K562 (cell line): ENCODE measurements around the gene CD164. TPM values are rescaled to one million over a fixed set of nuclear protein-coding genes. Genes with fewer than 3 reads are reported as not detected.

Experiments used
- E2F4 ChIP-seq: sonication (generic); formaldehyde crosslinking; IDR thresholded peaks from 2 replicates; pipeline ENCODE4 v1.8.0; 2022; ENCODE audit warnings: mild to moderate bottlenecking, low read depth, missing genetic modification reagents
- E2F8 ChIP-seq: fragments of 450-650 bp; IDR thresholded peaks from 2 replicates; pipeline ENCODE4 v1.7.1; 2018; ENCODE audit warnings: mild to moderate bottlenecking, low read depth; ENCODE audit not compliant: partially characterized antibody
- ELK3 ChIP-seq: fragments of 450-650 bp; formaldehyde crosslinking; IDR thresholded peaks from 2 replicates; pipeline ENCODE4 v1.4.0; 2020; ENCODE audit warnings: mild to moderate bottlenecking
- ETS1 ChIP-seq: conservative IDR thresholded peaks from 2 replicates; pipeline ENCODE4 v1.6.1; 2011; ENCODE audit warnings: low read depth, mild to moderate bottlenecking, low read length; ENCODE audit not compliant: control insufficient read depth
- FUS ChIP-seq: fragments of 200-400 bp; formaldehyde crosslinking; optimal IDR thresholded peaks from 2 replicates; pipeline ENCODE3; 2017; ENCODE audit warnings: low read depth, low read length
- GATA2 ChIP-seq: sonication (generic); formaldehyde crosslinking; IDR thresholded peaks from 2 replicates; pipeline ENCODE4 v1.4.0; 2020; ENCODE audit warnings: mild to moderate bottlenecking, missing genetic modification reagents
- HCFC1 ChIP-seq: IDR thresholded peaks from 2 replicates; pipeline ENCODE4 v1.6.1; 2012; ENCODE audit warnings: low read depth, low read length, improper control_type of control experiment
- MYBL2 ChIP-seq, 2 experiments: fragments of 450-650 bp in 1 of 2; sonication (generic) in 1 of 2; formaldehyde crosslinking in 1 of 2; IDR thresholded peaks; 2 replicates each; pipeline versions ENCODE4 v1.6.1 to v1.8.1; 2017 to 2022; ENCODE audit warnings: borderline replicate concordance in 1 of 2, inconsistent platforms in 1 of 2, low read depth in 1 of 2, mild to moderate bottlenecking in 1 of 2, missing genetic modification reagents in 1 of 2, moderate library complexity in 1 of 2
- NFE2 ChIP-seq: IDR thresholded peaks from 2 replicates; pipeline ENCODE4 v1.6.1; 2014; ENCODE audit warnings: antibody characterized with exemption, low read depth
- PPARD ChIP-seq: fragments of 250-450 bp; sonication (Bioruptor Pico); IDR thresholded peaks from 2 replicates; pipeline ENCODE4 v1.8.0; 2022; ENCODE audit warnings: inconsistent platforms, mild to moderate bottlenecking, moderate library complexity
- PYGO2 ChIP-seq: fragments of 450-650 bp; IDR thresholded peaks from 2 replicates; pipeline ENCODE4 v1.6.1; 2016; ENCODE audit warnings: mild to moderate bottlenecking, missing genetic modification characterization, moderate library complexity, missing compliant biosample characterization
- RAD51 ChIP-seq: fragments of 450-650 bp; IDR thresholded peaks from 2 replicates; pipeline ENCODE4 v1.7.1; 2016; ENCODE audit warnings: low read depth, mild to moderate bottlenecking, borderline replicate concordance
- SAFB ChIP-seq: fragments of 200-400 bp; formaldehyde crosslinking; IDR thresholded peaks from 2 replicates; pipeline ENCODE4 v1.6.1; 2017; ENCODE audit warnings: low read depth, low read length, borderline replicate concordance
- TCFL5 ChIP-seq: fragments of 250-450 bp; sonication (Bioruptor Pico); conservative IDR thresholded peaks from 2 replicates; pipeline ENCODE4 v1.6.1; 2021; ENCODE audit warnings: mild to moderate bottlenecking, moderate library complexity, matching md5 sums
- ZFP91 ChIP-seq: sonication (generic); formaldehyde crosslinking; IDR thresholded peaks from 2 replicates; pipeline ENCODE4 v1.8.0; 2022; ENCODE audit warnings: mild to moderate bottlenecking, missing genetic modification reagents
- ZNF239 ChIP-seq: fragments of 250-450 bp; sonication (Bioruptor Pico); IDR thresholded peaks from 2 replicates; pipeline ENCODE4 v1.4.0; 2020; ENCODE audit warnings: mild to moderate bottlenecking
- ZZZ3 ChIP-seq: fragments of 450-650 bp; IDR thresholded peaks from 2 replicates; pipeline ENCODE4 v1.6.1; 2016; ENCODE audit warnings: antibody characterized with exemption, mild to moderate bottlenecking, moderate library complexity
- polyA plus RNA-seq, 8 experiments: library from polyadenylated mRNA; depleted of rRNA in 4 of 8; stranded (reverse) in 5 of 8; unstranded in 3 of 8; fragments of >200 nt; fragmentation: Nextera tagmentation in 2 of 8; fragmentation: Illumina TruSeq in 1 of 8; extraction: Ambion mirVana in 2 of 8; extraction: Trizol in 1 of 8; gene quantifications; 2 replicates each; pipeline versions ENCODE4 v1.2.1 to v1.2.3, GENCODE V29; 2011 to 2014; ENCODE audit warnings: inconsistent platforms in 1 of 8, missing spikeins in 1 of 8
- total RNA-seq, 7 experiments: library from RNA; depleted of rRNA in 6 of 7; stranded (reverse); fragments of >200 nt in 6 of 7; fragmentation: Illumina TruSeq in 2 of 7; extraction: Trizol in 2 of 7; gene quantifications; 2 replicates each; pipeline versions ENCODE4 v1.2.1 to v1.2.3, GENCODE V29; 2011 to 2021; ENCODE audit warnings: low replicate concordance in 1 of 7

The CD164 gene
- total and polyA plus RNA-seq, 9 of the 15 experiments (the other 6 are each of a cell fraction or from before 2014, with no cell fraction given) = 79.5 to 317 (median 165) TPM

- TF ChIP-seq ZFP91 (CRISPR knock-in tag) = no peak
- TF ChIP-seq E2F4 = no peak
- no peak for TF ChIP-seq GATA2 (CRISPR knock-in tag)
- TF ChIP-seq PYGO2 (tag) = no peak
- no peak for TF ChIP-seq SAFB
- TF ChIP-seq MYBL2 (IDR thresholded peaks at IDR 0.05; ENCODE audit: low read depth) = no peak
- TF ChIP-seq MYBL2 (CRISPR knock-in tag; IDR thresholded peaks at IDR 0.05; ENCODE audit: borderline replicate concordance) = no peak
- TF ChIP-seq NFE2 = no peak
- TF ChIP-seq ZZZ3 = no peak
- no peak for TF ChIP-seq ELK3
- no peak for TF ChIP-seq PPARD (CRISPR knock-in tag)
- TF ChIP-seq E2F8 = no peak
- no peak for TF ChIP-seq FUS
- TF ChIP-seq RAD51 = no peak
- TF ChIP-seq ZNF239 (CRISPR knock-in tag) = no peak
- TF ChIP-seq HCFC1 = no peak
- TF ChIP-seq ETS1 = no peak
- no peak for TF ChIP-seq TCFL5
Measured at GRCh38 chr6:109336221-109336961, 45.9 kb downstream of the CD164 start (continued).
